DND-41 (cell line): ENCODE data around the gene PAGR1.

Source experiments
- EZH2 ChIP-seq: IDR thresholded peaks from 3 replicates; pipeline ENCODE4 v1.6.1; 2012; ENCODE audit warnings: borderline replicate concordance, low read depth, mild to moderate bottlenecking, moderate library complexity, low read length, inconsistent platforms; ENCODE audit not compliant: severe bottlenecking
- TF ChIP-seq, protein P1 (sequence below): IDR thresholded peaks from 2 replicates; pipeline ENCODE4 v1.5.1; 2012; ENCODE audit warnings: borderline replicate concordance, low read length, moderate library complexity, mild to moderate bottlenecking; ENCODE audit not compliant: poor library complexity, severe bottlenecking; ENCODE audit errors: extremely low read depth

GRCh38 chr16:29789775-29790182 is 26.2 kb upstream of the PAGR1 start:
- TF ChIP-seq, protein P1, sequence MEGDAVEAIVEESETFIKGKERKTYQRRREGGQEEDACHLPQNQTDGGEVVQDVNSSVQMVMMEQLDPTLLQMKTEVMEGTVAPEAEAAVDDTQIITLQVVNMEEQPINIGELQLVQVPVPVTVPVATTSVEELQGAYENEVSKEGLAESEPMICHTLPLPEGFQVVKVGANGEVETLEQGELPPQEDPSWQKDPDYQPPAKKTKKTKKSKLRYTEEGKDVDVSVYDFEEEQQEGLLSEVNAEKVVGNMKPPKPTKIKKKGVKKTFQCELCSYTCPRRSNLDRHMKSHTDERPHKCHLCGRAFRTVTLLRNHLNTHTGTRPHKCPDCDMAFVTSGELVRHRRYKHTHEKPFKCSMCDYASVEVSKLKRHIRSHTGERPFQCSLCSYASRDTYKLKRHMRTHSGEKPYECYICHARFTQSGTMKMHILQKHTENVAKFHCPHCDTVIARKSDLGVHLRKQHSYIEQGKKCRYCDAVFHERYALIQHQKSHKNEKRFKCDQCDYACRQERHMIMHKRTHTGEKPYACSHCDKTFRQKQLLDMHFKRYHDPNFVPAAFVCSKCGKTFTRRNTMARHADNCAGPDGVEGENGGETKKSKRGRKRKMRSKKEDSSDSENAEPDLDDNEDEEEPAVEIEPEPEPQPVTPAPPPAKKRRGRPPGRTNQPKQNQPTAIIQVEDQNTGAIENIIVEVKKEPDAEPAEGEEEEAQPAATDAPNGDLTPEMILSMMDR, result no peak
- TF ChIP-seq EZH2, result no peak
